ENCODE measurements around the gene SNTG2.

SNTG2 gene

DNA sequence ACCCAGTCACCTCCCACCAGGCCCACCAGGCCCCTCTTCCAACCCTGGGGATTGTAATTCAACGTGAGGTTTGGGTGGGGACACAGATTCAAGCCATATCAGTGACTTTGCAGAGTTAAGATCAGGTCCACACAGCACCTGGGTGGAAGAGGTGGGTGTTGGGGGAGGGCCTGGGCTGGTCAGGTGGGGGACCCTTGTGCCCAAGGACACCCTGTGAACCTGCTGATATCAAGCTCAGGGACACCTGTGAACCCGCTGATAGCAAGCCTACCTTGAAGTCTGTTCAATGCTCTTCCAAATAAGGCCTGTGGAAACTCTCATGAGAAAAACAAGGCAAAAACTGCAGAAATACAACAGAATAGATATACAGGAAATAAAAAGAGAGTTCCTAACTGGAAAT lies 442.7 kb downstream of the SNTG2 start:
- Histone ChIP-seq H3F3A (ENCODE audit: low read depth) (no peaks in the 10 kb centered on the region), H4K20me1 (ENCODE audit: insufficient read depth, low read length, poor library complexity, severe bottlenecking) (no peaks in the 10 kb centered on the region), H3K4me2 (ENCODE audit: low read depth, low read length, poor library complexity, severe bottlenecking) (no peak overlapping the region), H3K9ac (ENCODE audit: low read depth, low read length, poor library complexity, severe bottlenecking) (no peak overlapping the region), H3K36me3 (ENCODE audit: insufficient read depth, low read length) (no peaks in the 10 kb centered on the region), H3K4me3 (ENCODE audit: low read length, poor library complexity, severe bottlenecking) (no peak overlapping the region), H3K27me3 (ENCODE audit: insufficient read depth, low read length, poor library complexity, severe bottlenecking) (no peaks in the 10 kb centered on the region), H3K4me1 (ENCODE audit: insufficient read depth, low read length, poor library complexity, severe bottlenecking) (no peaks in the 10 kb centered on the region), H3K9me2 (replicated peaks; ENCODE audit: low read depth, low read length) (no peaks in the 10 kb centered on the region), H3K9me3 (ENCODE audit: insufficient read depth, low read depth, low read length) (no peaks in the 10 kb centered on the region), H3K79me2 (ENCODE audit: insufficient read depth, low read length) (no peaks in the 10 kb centered on the region), H2AFZ (ENCODE audit: low read length) (no peak overlapping the region)
- no peak for TF ChIP-seq EZH2phosphoT487 (IDR thresholded peaks at IDR 0.05; ENCODE audit: borderline replicate concordance)
- TF ChIP-seq, protein P1, sequence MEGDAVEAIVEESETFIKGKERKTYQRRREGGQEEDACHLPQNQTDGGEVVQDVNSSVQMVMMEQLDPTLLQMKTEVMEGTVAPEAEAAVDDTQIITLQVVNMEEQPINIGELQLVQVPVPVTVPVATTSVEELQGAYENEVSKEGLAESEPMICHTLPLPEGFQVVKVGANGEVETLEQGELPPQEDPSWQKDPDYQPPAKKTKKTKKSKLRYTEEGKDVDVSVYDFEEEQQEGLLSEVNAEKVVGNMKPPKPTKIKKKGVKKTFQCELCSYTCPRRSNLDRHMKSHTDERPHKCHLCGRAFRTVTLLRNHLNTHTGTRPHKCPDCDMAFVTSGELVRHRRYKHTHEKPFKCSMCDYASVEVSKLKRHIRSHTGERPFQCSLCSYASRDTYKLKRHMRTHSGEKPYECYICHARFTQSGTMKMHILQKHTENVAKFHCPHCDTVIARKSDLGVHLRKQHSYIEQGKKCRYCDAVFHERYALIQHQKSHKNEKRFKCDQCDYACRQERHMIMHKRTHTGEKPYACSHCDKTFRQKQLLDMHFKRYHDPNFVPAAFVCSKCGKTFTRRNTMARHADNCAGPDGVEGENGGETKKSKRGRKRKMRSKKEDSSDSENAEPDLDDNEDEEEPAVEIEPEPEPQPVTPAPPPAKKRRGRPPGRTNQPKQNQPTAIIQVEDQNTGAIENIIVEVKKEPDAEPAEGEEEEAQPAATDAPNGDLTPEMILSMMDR (conservative IDR thresholded peaks at IDR 0.05; ENCODE audit: low read length), result no peak

DNA sequence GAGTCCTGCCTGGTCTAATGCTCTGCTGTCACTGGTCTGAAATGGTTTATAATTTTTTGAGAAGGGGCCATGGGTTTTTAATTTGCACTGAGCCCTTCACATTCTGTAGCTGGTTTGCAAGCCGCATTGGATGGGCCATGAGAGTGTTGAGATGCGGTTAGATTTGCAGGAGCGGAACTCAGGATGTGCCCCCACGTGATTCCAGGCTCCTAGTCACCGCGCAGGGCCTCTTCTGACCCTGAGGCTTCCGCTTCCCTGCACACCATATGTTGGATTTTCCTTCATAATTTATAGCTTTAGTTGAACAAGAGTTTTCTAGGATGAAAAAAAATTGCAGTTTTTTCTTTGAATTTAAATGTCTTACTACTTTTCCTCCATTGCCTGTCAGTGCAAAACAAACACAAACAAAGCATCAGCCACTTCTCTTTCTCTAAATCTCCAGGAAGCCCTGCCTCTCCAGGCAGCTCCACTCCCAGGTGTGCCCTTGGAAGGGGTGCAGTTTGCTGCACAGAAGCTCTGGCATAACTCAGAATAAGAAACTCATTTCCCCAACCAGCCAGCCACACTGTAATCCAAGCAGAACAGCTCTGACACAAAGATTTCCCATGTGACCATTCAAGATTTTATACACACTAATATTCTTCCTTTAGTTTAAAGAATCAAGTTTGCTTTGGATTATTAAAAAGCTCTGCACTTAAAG lies 444.2 kb downstream of the SNTG2 start:
- Histone ChIP-seq H3F3A (ENCODE audit: low read depth) (no peaks in the 10 kb centered on the region), H3K9me2 (replicated peaks; ENCODE audit: low read depth, low read length) (no peaks in the 10 kb centered on the region), H3K4me3 (ENCODE audit: low read length, poor library complexity, severe bottlenecking) (no peak overlapping the region), H3K9me3 (ENCODE audit: insufficient read depth, low read depth, low read length) (no peaks in the 10 kb centered on the region), H3K27me3 (ENCODE audit: insufficient read depth, low read length, poor library complexity, severe bottlenecking) (no peaks in the 10 kb centered on the region), H3K9ac (ENCODE audit: low read depth, low read length, poor library complexity, severe bottlenecking) (no peak overlapping the region), H2AFZ (ENCODE audit: low read length) (no peak overlapping the region), H3K4me1 (ENCODE audit: insufficient read depth, low read length, poor library complexity, severe bottlenecking) (no peaks in the 10 kb centered on the region), H3K79me2 (ENCODE audit: insufficient read depth, low read length) (no peaks in the 10 kb centered on the region), H3K4me2 (ENCODE audit: low read depth, low read length, poor library complexity, severe bottlenecking) (no peak overlapping the region), H4K20me1 (ENCODE audit: insufficient read depth, low read length, poor library complexity, severe bottlenecking) (no peaks in the 10 kb centered on the region), H3K36me3 (ENCODE audit: insufficient read depth, low read length) (no peaks in the 10 kb centered on the region)
- no peak for TF ChIP-seq EZH2phosphoT487 (IDR thresholded peaks at IDR 0.05; ENCODE audit: borderline replicate concordance)
- TF ChIP-seq, protein P1 (conservative IDR thresholded peaks at IDR 0.05; ENCODE audit: low read length), result no peak

DNA sequence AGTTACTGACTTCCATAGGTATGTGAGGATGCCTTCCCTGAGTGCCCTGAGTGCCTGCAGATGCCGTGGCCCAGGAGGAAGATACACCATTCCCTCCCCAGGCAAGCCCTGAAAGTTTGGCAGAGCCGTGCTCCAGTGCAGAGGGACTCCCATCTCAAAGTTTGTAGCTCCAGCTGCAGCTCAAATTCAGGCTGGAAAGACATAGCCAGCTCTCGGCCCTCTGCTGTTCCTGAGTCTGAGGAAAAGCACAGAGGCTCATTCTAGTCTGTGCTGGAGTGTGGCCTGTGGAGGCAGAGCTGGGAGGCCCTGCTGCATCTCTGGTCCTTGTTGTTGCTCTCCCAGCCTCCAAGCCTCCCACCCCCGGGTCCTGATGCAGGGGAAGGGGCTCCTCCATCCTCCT lies 446.7 kb downstream of the SNTG2 start:
- H3K9me3 ChIP-seq (ENCODE audit: insufficient read depth, low read depth, low read length), result no peaks in the 10 kb centered on the region
- no peak overlapping the region for H3K4me2 ChIP-seq (ENCODE audit: low read depth, low read length, poor library complexity, severe bottlenecking)
- H3K9me2 ChIP-seq (replicated peaks; ENCODE audit: low read depth, low read length), result no peaks in the 10 kb centered on the region
- H3K27me3 ChIP-seq (ENCODE audit: insufficient read depth, low read length, poor library complexity, severe bottlenecking), result no peaks in the 10 kb centered on the region
- no peaks in the 10 kb centered on the region for H3F3A ChIP-seq (ENCODE audit: low read depth)
- no peak for TF ChIP-seq EZH2phosphoT487 (IDR thresholded peaks at IDR 0.05; ENCODE audit: borderline replicate concordance)
- TF ChIP-seq, protein P1 (conservative IDR thresholded peaks at IDR 0.05; ENCODE audit: low read length), result no peak
- H3K36me3 ChIP-seq (ENCODE audit: insufficient read depth, low read length), result no peaks in the 10 kb centered on the region
- no peak overlapping the region for H3K9ac ChIP-seq (ENCODE audit: low read depth, low read length, poor library complexity, severe bottlenecking)
- no peak overlapping the region for H2AFZ ChIP-seq (ENCODE audit: low read length)
- no peaks in the 10 kb centered on the region for H3K79me2 ChIP-seq (ENCODE audit: insufficient read depth, low read length)
- H4K20me1 ChIP-seq (ENCODE audit: insufficient read depth, low read length, poor library complexity, severe bottlenecking), result no peaks in the 10 kb centered on the region
- peaks cover 5% of the 10 kb centered on the region for H3K4me1 ChIP-seq (ENCODE audit: insufficient read depth, low read length, poor library complexity, severe bottlenecking)
- no peak overlapping the region for H3K4me3 ChIP-seq (ENCODE audit: low read length, poor library complexity, severe bottlenecking)
